Stimulated activated CD4-positive, alpha-beta T cell treated with anti-CD3 and anti-CD28 coated beads, Interleukin-1b, Interleukin-23, amount 100 ng/mL, for 4 hours (primary cell): ENCODE data around the gene CEP128.
"Not testable (repeated sequence)": the region's sequence is repeated elsewhere in the genome, so short reads cannot be mapped to it uniquely, and the experiment has no call there.

Experiments used
- DNase-seq, 2 donors: peaks; one replicate each; pipeline ENCODE4 v3.0.0-alpha.2; 2020; ENCODE audit warnings: low read depth in 2 of 2

CEP128 gene

DNA sequence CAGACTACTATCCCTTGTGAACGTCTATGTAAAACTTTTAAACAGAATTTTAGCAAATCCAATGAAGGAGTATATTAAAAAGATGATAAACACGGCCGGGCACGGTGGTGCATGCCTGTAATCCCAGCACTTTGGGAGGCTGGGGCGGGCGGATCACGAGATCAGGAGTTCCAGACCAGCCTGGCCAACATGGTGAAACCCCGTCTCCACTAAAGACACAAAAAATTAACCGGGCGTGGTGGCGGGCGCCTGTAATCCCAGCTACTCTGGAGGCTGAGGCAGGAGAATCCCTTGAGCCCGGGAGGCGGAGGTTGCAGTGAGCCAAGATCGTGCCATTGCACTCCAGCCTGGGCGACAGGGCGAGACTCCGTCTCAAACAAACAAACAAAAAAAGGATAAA, 11.7 kb upstream of the CEP128 start:
- not testable (repeated sequence) for DNase-seq

DNA sequence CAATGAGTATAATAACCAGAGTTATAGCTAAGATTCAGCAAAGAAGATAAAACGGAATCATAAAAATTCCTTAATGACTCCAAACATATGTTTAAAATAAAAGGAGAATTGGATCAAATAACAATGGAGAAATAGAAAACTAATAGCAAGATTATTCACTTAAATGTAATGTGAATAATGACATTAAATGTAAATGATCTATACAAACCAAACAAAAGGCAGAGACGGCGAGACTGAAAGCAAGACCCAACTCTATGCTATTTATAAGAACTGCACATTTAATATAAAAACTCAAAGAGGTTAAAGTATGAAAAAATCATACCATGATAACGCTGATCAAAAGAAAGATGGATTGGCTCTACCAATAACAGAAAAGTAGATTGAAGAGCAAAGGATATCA, 10.0 kb upstream of the CEP128 start:
- DNase-seq: no peak

DNA sequence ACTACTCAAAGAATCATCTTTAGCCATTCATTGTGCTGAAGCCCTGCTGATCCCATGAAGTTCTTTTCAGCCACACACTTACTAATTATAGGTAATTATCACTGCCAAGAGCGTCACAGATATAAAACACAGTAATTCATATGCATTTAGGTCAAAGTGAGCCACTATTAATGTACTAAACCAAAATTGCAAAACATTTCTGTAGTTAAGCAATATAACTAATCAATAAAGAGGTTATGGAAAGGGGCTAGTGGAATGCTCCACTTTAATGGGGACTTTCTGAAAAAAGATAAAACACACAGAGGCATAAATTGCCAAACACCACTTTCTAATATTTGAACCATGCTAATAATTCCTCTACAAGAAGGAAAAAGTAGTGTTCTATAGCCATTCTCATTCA, 6.8 kb upstream of the CEP128 start:
- no peak for DNase-seq

DNA sequence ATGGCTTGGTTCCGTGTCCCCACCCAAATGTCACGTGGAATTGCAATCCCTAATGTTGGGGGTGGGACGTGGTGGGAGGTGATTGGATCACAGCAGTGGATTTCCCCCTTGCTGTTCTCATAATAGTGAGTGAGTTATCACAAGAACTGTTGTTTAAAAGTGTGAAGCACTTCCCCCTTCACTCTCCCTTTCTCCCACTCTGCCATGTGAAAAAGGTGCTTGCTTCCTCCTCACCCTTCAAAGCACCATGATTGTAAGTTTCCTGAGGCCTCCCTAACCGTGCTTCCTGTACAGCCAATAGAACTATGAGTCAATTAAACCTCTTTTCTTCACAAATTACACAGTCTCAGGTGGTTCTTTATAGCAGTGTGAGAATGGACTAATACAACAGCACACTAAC, 5.3 kb upstream of the CEP128 start:
- no peak for DNase-seq

DNA sequence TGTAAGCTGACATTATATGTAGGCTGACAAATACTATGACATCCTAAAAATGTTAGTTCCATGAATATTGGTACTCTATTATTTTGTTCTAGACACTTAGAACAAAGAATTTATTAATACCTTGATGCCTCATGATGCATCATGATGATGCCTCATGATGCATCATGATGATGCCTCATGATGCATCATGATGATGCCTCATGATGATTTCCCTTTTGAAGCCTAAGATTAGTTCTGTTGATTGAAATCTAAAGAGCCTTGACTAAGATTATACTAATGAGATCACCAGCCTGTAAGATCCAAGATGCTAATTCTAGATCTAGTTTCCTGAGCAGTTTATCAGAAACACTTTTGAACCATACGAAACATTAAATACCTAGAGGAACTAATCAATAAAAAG, 4.6 kb upstream of the CEP128 start:
- DNase-seq: no peak

DNA sequence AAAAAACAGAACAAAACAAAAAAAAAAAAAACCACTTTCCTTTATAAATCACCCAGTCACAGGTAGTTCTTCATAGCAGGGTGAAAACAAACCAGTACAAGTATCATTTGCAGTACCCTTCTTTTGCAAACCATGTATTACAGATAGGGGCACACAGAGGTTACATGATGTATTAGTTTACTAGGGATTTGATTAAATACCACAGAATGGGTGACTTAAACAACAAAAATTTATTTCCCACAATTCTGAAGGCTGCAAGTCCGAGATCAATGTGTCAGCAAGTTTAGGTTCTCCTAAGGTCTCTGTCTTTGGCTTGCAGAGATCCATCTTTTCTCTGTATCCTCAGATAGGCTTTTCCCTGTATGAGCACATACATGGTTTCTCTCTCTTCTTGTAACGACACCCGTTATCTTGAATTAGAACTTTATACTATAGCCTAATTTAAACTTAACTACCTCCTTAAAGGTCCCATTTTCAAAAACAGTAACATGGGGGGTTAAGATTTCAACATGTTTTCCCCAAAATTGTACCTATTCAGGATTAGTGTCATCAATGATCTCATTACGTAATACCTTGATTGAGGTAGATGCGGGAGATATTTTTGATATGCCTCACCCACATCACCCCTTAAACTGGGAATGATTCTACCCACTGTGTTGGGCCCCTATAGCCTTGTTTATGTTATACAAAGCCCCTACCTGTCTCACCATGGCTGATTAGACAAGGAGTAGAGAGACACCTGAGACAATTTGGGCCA, 3.5 kb upstream of the CEP128 start:
- no peak for DNase-seq

DNA sequence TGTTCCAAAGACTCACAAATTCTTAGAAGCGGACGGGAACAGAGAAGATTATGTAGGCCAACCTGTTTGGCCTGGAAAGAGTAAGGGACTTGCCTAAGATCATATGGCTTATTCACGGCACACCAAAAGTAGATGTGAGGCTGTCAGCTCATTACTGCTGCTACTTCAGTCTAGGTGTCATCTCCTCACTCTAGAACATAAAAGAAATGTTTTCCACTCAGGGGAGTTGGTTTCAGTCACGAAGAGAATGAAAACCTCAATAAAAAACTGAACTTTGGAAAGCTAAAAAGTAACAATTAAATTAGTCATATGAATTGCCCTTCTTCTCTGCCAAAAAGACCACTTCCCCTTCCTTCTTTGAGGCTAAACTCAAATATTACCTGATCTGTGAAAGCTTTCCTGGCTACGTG, 658 bp upstream of the CEP128 start:
- DNase-seq: no peak

DNA sequence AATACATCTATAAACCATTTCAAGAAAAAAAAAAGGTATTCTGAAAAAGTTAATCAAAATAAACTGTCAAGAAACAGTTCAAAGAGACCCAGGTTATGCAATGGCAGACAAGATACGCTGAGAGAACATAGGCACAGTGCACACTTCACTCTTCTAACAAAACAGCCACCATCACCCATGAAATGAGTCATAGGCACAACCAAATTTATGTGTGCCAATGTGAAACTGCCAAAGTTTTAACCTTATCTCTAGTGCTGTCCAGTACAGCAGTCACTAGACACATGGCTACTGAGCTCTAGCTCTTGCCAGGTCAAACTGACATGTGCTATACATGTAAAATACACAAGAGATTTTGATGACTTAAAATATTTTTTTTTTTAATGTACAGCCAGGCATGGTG, 1.4 kb downstream of the CEP128 start:
- no peak for DNase-seq

DNA sequence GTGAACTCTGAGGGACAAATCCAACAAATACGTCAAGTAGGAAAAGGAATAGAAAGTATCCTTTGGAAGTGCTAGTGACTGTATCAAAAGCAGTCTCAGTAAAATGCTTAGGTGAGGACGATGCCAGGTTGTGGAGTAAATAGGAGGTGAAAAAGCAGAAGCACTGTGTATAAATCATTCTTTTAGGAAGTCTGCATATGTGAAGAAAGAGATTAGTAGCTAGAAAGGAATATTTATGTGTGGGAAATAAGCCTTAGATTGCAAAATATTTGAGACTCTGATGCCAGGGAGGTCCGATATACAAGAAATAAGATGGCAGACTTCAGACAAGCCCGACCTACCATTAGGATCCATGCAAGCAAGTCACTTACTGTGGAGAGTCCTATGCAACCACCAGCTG, 7.9 kb downstream of the CEP128 start:
- no peak for DNase-seq

DNA sequence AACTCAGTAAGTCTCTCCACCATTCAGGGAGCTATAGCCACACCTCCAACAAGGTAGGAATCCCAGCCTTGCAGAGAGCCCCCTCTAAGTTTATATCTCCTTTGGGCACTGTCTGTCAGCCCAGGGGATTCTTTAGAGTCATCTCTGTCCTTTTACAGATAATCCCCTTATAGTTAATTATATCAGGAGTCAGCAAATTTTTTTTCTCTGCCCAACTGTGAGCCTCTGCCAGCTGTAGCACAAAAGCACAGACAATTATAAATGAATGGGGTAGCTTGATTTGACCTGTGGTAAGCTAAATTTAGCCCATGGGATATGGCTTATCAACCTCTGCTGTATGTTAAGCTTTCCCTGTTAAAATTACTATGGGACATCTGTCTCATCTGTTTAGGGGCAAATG, 8.3 kb downstream of the CEP128 start:
- no peak for DNase-seq

DNA sequence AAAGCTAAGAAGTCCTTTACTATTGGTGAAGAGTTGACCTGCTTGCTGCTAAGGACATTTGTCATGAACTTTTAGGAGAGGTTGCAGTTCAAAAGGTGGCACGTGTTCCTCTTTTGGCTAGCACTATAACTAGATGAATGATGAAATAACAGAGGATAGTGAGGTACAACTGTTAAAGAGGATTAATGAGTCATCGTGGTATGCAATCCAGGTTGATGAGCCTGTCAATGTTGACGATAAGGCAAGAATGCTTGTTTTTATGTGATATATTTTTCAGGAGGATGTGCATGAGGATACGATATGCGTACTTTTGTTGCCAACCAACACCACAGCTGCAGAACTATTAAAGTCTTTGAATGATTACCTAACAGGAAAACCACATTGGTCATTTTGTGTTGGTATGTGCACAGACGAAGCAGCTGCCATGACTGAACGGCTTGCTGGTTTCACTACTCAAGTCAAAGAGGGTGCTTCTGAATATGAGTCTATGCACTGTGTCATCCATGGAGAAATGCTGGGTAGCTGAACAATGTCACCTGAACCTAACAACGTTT, 10.6 kb downstream of the CEP128 start:
- DNase-seq: no peak

DNA sequence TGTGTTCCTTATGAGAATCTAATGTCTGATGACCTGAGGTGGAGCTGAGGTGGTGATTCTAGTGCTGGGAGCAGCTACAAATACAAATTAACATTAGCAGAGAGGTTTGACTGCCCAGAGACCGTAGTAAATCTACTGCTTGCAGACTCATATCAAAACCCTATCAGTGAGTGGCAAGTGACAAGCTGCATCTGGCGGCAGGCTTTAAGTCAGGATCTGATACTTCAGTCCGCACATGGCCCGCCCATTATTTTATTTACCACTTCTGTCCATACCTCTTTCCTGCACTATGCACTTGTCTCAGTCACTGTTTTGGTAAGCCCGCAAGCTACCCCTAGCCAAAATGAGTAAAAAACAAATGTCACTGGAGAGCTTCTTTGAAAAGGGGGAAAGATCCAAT, 11.4 kb downstream of the CEP128 start:
- DNase-seq: no peak

DNA sequence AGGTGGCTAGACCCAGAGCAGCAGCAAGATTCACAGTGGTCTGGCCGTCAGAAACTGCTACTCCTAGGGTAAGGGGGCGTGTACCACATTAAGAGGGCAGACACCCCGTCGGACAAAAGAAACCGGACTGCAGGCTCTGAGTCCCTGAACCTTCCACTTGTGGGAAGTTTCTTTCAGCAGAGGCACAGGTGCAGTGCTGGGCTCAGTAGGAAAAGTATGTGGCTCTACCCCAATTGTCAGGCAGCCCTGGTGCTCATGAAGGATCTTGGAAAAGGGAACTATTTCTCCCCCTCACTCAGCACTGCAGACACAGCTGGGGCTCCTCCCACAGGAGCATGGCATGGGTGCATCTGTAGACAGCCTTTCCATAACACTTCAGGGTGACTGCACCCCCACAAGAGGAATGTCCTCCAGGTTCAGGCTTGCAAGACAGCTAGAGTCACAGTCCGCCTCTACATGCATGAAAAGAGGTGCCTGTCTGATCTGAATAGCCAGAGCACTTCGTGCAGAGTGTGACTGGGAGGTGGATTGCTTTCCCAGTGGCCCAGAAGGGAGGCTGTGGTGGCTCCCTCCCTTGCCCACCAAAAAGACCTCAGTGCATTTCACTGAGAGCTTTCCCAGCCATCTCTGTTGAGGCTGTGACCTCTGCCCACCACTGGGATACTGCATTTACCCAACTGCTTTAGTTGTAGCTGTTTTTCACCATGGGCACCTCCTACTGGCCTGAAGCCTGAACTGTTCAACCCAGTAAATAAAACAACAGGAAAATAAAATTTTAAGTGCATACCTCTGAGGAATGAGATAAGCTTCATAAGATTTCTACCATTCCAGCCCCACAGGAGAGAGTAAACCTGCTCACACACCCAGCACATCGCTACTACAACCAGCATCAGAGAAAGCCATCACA, 14.2 kb downstream of the CEP128 start:
- no peak for DNase-seq

DNA sequence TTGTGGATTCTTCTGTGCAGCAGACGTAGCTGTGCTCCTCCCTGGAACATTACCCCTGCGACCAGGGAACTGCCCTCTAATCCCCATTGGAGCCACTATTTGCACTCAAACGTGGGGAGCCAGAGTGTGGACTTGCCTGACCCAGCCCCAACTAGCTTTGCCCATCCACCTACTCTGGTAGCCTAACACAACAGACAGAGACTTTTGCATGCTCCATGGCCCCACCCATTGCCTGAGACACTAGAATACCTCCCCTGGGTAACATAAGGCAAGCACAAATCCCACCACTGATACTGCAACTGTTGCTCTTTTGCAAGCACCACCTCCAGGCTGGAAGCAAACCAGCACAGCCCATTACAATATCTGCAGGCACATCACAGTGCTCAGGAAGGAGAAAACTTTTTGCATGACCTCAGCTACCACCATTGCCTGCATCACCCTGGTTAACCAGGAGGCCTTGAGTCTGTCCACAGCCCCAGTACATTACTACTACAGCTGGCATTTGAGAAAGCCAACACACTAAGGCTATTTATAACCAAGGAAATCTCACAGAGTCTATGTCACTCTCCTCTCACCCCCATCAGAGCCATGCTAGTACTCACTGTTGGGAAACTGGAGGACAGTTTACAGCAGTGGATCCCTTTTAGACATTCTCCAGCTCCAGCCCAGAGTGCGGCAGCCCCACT, 15.0 kb downstream of the CEP128 start:
- no peak for DNase-seq

DNA sequence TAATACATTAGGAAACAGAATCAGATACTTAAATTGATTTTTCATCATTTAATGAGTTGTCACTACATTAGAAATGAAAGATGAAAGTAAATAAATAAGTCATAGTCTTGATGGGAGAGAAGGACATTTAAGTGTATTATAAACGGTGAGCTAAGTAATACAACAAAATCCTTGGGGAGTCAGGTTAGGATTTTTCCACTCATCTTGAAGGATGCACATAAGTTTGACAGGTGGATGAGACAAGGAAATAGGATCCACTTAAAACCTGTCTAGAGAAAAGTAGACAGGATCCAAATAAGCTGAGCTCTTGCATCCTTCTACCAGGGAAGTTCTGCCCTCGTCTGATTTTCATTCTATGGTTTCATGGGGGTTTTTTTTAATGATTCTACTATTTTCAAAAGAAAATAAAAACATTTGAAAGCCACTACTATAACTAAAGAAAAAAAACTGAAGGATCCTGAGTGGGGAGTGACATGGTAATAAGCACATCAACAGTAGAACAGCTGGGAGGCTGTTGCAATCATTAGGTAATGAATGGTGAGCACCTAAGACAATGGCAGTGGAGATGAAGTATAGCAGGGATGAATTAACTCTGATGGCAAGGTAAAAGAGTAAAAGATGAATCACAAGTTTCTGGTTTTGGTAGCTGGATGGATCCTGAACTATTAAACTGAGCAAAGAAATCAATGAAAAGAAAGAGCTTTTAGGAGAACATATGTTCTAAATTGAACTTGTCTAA, 17.0 kb downstream of the CEP128 start:
- no peak for DNase-seq

DNA sequence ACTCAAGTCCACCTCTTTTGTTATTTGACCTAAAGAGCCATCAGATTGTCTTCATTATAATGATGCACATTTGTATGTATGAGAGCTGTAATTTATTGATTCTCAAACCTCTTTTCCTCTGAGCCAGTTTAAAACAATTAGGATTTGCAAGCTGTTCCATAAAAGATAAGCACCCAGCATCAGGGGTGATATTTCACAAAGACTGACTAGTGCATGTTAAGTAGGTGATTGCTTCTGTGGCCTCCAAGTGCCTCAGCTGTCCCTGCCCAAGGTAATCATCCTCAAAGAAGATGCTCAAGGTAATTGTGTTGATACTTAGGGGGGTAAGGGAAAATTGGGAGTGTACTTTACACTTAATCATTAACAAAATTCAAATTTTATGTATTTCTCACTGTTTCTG, 18.2 kb downstream of the CEP128 start:
- no peak for DNase-seq

DNA sequence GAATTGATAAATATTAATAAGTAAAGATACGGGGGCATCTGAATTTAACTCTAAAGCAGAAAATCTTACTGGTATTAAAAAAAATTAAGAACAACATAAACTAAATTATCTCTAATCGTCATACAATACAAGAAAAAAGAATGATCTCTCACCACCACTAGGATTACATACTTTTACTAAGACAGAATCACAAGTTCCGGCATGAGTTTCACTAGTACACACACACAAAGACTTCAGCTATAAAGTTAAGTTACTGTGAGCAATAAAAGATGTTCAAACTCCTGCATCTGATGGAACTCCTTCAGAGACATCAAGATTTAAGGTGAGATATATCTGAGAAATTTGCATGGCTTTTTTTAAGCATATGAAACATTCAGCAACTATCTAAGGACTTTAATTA, 21.9 kb downstream of the CEP128 start:
- no peak for DNase-seq

DNA sequence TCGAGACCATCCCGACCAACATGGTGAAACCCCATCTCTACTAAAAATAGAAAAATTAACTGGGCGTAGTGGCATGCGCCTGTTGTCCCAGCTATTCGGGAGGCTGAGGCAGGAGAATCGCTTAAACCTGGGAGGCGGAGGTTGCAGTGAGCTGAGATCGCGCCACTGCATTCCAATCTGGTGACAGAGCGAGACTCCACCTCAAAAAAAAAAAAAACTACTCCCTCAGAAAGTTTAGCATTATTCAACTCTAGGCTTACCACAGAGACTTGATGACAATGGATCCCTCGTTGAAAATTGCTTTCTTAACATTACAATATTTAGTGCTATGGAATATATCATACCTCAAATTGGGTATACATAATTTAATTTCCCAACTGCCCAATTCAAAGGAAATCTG, 29.5 kb downstream of the CEP128 start:
- DNase-seq: not testable (repeated sequence)

DNA sequence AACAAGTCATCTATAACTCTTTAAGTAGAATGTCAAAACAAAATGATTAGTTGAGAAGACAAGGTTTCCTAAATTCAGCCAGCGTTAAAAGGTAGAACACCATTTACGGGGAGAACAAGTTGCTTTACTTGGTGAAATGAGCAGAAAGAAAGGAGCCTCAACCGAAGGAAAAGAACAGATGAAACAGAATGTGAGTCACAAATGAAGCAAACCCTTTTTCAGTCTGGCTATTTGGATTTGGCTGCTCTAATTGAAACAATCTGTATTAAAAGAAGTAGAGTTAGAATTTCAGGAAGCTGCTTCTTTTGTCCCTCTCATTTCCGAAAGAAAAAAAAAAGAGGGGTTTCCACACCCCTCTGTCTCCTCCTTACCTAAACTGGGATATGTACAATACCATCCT, 34.6 kb downstream of the CEP128 start:
- DNase-seq: no peak

DNA sequence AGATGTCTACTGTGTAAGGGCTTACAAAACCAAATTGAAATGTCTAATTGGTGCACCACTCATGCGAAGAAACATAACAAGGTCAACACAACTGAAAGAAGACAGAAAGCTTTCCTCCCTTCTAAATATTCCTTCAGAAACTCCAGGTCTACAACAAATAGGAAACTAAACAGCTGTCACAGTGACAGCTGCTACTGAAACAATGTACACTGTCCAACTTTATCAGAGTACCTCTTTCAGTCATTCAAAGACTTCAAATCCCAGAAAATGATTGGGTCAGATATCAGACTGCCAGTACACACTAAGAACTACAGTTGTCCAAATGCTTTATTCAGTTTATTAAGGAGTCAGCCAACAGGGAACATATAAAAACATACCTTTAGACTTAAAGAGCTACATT, 35.2 kb downstream of the CEP128 start:
- DNase-seq: no peak

DNA sequence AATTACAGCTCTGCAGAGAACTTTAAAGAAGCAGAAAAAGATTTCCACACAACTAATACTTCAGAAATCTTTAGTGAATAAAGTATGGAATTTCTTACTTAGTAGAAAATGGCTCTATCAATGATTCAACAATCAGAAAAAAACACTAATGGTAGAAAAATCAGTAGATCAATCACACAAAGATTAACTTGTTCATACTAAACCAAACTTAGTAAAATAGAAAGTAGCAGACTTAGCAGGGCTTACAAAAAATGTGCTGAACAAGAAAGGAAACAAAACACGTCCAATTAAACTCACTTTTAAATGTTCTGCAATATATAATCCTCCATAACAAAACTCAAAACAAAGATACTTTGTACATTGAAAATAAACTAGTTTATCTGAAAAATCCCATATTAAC, 38.9 kb downstream of the CEP128 start:
- DNase-seq: no peak

DNA sequence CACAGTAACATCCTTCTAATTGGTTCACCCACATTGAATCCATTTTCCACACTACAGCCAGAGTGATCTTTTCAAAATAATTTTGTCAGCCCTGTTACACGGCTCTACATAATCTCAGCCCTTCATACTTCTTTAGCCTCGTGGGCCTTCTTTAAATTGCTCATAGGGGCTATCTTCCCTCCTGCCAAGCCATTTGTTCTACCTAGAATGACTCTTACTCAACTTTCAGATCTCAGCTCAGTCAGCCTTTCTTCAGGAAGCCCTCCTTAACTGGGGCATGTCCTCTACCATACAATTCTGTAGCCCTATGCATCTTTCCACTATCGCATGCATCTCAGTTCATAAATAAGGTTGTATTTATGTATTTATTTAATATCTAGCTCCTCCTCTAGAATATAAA, 39.7 kb downstream of the CEP128 start:
- no peak for DNase-seq
